Testis (tissue), 3 donors: ENCODE data around the gene CCDC83. TPM values are rescaled to one million over a fixed set of nuclear protein-coding genes. Genes with fewer than 3 reads are reported as not detected.
A peak's percentile ranks its signal among the peaks of the same experiment; 100 is the strongest.

Source experiments
- DNase-seq: peaks from one replicate; pipeline ENCODE4 v3.0.0-alpha.2; 2019
- H3K27ac ChIP-seq, 2 donors: fragments of 200-600 bp; sonication (generic); one replicate each; pipeline ENCODE4 v1.5.1; 2019
- H3K27me3 ChIP-seq: fragments of 200-600 bp; sonication (generic); one replicate; pipeline ENCODE4 v1.5.1; 2019
- H3K36me3 ChIP-seq: fragments of 200-600 bp; sonication (generic); one replicate; pipeline ENCODE4 v1.5.1; 2017; ENCODE audit warnings: low read depth; ENCODE audit errors: missing control alignments
- H3K4me1 ChIP-seq: fragments of 200-600 bp; sonication (generic); one replicate; pipeline ENCODE4 v1.5.1; 2019
- H3K4me3 ChIP-seq, 2 donors: fragments of 200-600 bp; sonication (generic); one replicate each; pipeline ENCODE4 v1.5.1; 2017 to 2019
- H3K9me3 ChIP-seq: fragments of 200-600 bp; sonication (generic); one replicate; pipeline ENCODE4 v1.5.1; 2017
- CTCF ChIP-seq, 3 experiments: fragments of 450-650 bp in 2 of 3; fragments of 200-600 bp in 1 of 3; sonication (generic) in 1 of 3; IDR thresholded peaks; one replicate each; pipeline ENCODE4 v1.5.1; 2016 to 2019; ENCODE audit warnings: antibody characterized with exemption in 3 of 3, mild to moderate bottlenecking in 2 of 3, moderate library complexity in 1 of 3
- POLR2A ChIP-seq: fragments of 450-650 bp; IDR thresholded peaks from one replicate; pipeline ENCODE4 v1.6.1; 2017; ENCODE audit warnings: antibody characterized with exemption, mild to moderate bottlenecking, moderate library complexity
- WGBS, 2 donors: methylation state at CpG; one replicate each; pipeline ENCODE4 v1.1.5; 2018; 5-methylcytosine and 5-hydroxymethylcytosine counted together
- intact Hi-C: fragments of 100-400 bp; cut with DNase I; formaldehyde crosslinking; loops from one replicate; pipeline ENCODE4 v1.15.1; 2023; ENCODE audit warnings: low total_unique reads
- polyA plus RNA-seq: library from polyadenylated mRNA; stranded (reverse); fragments of 350-450 nt; fragmentation: Illumina TruSeq; extraction: RNeasy Lipid Tissue Mini Kit (QIAGEN cat#74804); gene quantifications from one replicate; pipeline ENCODE4 v1.2.3, GENCODE V29; 2014; ENCODE audit warnings: low read depth, low replicate concordance; ENCODE audit not compliant: insufficient read depth
- total RNA-seq, 2 donors: library from RNA; depleted of rRNA; stranded (reverse); fragments of >200 nt; gene quantifications; one replicate each; pipeline ENCODE4 v1.2.3, GENCODE V29; 2016

CCDC83 gene
- total and polyA plus RNA-seq, 3 donors from 2014 or later: 10.2 to 29.6 (median 22.6) TPM

- no peak for DNase-seq
- TF ChIP-seq CTCF (IDR thresholded peaks at IDR 0.05) (no peak), POLR2A (no peak)
- intact Hi-C loops: no loop called here
- Histone ChIP-seq H3K27ac (no peak overlapping the region), H3K4me1 (no peaks in the 10 kb centered on the region), H3K9me3 (no peaks in the 10 kb centered on the region), H3K36me3 (no peaks in the 10 kb centered on the region), H3K27me3 (no peaks in the 10 kb centered on the region), H3K4me3 (no peak overlapping the region)
- 92% methylated on average over 2 of the region's 2 CpGs for WGBS, 2 donors
Measured at GRCh38 chr11:85823816-85824215, 31.4 kb upstream of the CCDC83 start.

DNA sequence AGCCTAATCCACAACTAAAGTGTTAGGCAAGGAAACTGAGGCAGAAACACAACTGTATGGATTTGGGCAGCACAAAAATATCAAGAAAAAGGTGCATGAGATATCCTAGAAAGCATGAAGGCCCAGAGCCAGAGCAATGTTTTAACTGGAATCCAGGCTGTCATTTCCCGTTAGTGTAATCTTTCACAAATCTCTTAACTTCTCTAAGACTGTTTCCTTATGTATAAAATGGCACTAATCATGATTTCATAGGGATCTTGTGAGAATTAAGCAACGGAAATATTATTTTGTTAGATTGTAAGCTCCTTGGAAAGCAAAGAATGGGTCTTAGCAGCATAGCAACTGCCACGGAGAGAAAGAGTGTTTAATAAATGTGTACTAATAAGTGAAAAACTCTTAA is 29.6 kb upstream of the CCDC83 start:
- TF ChIP-seq CTCF (IDR thresholded peaks at IDR 0.05): no peak
- H3K27me3 ChIP-seq: no peaks in the 10 kb centered on the region
- H3K36me3 ChIP-seq: no peaks in the 10 kb centered on the region
- DNase-seq: no peak
- no peaks in the 10 kb centered on the region for H3K4me1 ChIP-seq
- H3K4me3 ChIP-seq: no peak overlapping the region
- no peak overlapping the region for H3K27ac ChIP-seq
- 68 to 76% methylated on average over 3 of the region's 3 CpGs for WGBS, 2 donors
- intact Hi-C loops: no loop called here
- H3K9me3 ChIP-seq: no peaks in the 10 kb centered on the region

DNA sequence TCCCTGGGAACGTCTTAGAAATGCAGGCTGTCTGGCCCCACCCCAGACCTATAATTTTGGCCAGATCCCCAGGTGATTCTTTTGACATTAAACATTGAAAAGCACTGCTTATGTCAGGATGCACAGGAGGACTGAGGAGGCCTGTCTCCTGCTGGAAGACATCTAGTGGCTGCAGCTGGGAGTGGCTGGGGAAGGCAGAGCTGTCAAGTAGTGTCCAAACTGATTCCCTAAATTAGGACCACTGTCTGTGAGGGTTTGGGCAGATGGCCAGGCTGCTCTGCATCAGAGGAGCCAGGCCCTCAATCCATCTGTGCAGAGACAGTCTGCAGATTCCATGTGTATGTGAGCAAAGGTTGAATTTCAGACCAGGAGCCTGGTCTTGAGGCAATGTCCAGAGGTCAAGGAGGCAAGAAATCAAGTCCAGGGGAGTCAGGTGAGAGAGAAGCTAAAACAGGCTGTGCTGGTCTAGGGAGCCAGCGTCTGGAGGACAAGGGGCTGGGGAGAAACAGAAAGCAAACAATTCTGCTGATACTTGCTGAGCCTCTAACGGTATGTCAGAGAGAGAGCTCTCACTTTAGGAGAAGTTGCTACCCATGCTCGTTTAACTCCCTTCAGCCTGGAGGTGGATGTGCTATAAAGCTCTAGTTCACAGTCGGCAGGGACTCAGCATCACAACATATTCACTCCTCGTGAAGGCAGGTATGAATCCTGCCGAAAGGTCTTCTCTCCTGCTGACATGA is 28.9 kb upstream of the CCDC83 start:
- no peaks in the 10 kb centered on the region for H3K36me3 ChIP-seq
- no peaks in the 10 kb centered on the region for H3K4me1 ChIP-seq
- TF ChIP-seq POLR2A (no peak), CTCF (IDR thresholded peaks at IDR 0.05) (peak in 2 of 3 experiments; percentile 31 to 32)
- H3K27me3 ChIP-seq: no peaks in the 10 kb centered on the region
- 56 to 74% methylated on average over 7 of the region's 7 CpGs for WGBS, 2 donors
- no peaks in the 10 kb centered on the region for H3K9me3 ChIP-seq
- intact Hi-C loops: no loop called here
- H3K4me3 ChIP-seq: no peak overlapping the region
- no peak overlapping the region for H3K27ac ChIP-seq
- DNase-seq: peak; percentile 54

DNA sequence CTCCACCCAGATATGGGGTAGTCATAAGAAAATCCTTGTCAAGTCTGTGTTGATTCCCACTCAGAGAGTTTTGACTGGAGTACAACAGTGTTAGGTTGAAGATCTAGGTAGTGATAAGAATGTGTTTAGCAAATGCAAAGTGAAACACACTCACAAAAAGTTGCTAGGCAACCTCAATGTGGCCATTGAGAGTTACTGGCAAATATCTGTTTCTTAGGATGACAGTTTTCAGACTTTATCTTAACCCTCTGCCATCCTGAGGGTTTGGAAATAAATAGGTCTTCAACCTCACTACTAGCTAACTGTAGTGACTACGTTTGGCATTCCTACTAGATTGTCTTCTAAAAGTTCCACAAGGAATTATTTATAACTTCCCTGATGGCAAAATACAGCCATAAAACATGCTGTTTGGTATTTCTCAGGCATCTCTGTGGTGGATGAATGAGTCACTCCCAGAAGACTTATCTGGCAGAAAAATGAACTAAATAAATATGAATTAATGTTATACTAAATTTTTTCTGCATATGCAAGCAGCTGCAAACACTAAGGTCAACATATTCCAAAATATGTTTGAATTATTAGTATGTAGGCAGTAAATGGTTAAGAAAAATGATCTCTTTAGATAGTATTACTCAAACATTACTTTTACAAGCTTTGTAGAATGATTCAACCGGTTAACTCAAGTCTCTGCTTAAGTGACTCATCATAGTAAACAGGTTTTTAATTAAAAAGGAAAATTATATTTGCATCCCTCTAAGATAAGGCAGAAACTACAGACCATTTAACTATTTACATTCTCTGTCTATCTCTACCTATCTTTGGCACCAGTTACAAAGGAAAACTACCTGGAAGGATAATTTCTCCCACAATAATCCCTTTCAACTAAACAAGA is 27.2 kb upstream of the CCDC83 start:
- no peak for TF ChIP-seq POLR2A
- no peak for TF ChIP-seq CTCF (IDR thresholded peaks at IDR 0.05)
- Histone ChIP-seq H3K27ac (no peak overlapping the region), H3K4me1 (no peaks in the 10 kb centered on the region), H3K9me3 (no peaks in the 10 kb centered on the region), H3K4me3 (no peak overlapping the region), H3K27me3 (no peaks in the 10 kb centered on the region), H3K36me3 (no peaks in the 10 kb centered on the region)
- intact Hi-C loops: no loop called here
- DNase-seq: no peak
- 48 to 51% methylated on average over 2 of the region's 2 CpGs for WGBS, 2 donors
